Spleen (tissue), 7 donors: ENCODE measurements around the gene ADAM21.
"Not testable (repeated sequence)": the region's sequence is repeated elsewhere in the genome, so short reads cannot be mapped to it uniquely, and the experiment has no call there.

Experiments
- CTCF ChIP-seq, 11 experiments: fragments of 200-600 bp in 7 of 11; fragments of 450-650 bp in 4 of 11; sonication (generic) in 4 of 11; IDR thresholded peaks in 8 of 11; conservative IDR thresholded peaks in 3 of 11; 1 replicate in 7 of 11; 2 replicates in 4 of 11; pipeline versions ENCODE4 v1.4.0 to v1.8.0; 2016 to 2021; ENCODE audit warnings: antibody characterized with exemption in 11 of 11, inconsistent platforms in 4 of 11, mild to moderate bottlenecking in 1 of 11
- POLR2A ChIP-seq, 3 donors: fragments of 450-650 bp; IDR thresholded peaks; one replicate each; pipeline ENCODE4 v1.5.1; 2017; ENCODE audit warnings: antibody characterized with exemption in 3 of 3, mild to moderate bottlenecking in 1 of 3
- POLR2AphosphoS5 ChIP-seq, 3 donors: sonication (generic); formaldehyde crosslinking; IDR thresholded peaks; one replicate each; pipeline ENCODE4 v1.5.1; 2017; ENCODE audit warnings: antibody characterized with exemption in 3 of 3
- donor health status: DM: no; HTN: no; CAD: no; lungs with moderate emphysema.
- donor health status: DM: no; HTN: no; CAD: no.
- donor health status: DM: no; HTN: no; CAD: no.

DNA sequence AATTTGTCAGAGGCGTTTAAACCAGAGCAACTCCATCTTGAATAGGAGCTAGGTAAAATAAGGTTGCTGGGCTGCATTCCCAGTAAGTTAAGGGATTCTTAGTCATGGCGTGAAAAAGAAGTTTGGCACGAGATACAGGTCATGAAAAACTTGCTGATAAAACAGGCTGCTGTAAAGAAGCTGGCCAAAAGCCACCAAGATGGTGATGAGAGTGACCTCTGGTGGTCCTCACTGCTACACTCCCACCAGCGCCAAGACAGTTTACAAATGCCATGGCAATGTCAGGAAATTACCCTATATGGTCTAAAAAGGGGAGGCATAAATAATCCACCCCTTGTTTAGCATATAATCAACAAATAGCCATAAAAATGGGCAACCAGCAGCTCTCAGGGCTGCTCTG is 48.6 kb upstream of the ADAM21 start:
- not testable (repeated sequence) for TF ChIP-seq CTCF (IDR thresholded peaks at IDR 0.05 in 8 of 11, conservative IDR thresholded peaks at IDR 0.05 in 3 of 11); POLR2A (IDR thresholded peaks at IDR 0.05); POLR2AphosphoS5 (IDR thresholded peaks at IDR 0.05)
